Endometrial microvascular endothelial cells (primary cell): Measurements from ENCODE around the gene PGF. TPM values are rescaled to one million over a fixed set of nuclear protein-coding genes. Genes with fewer than 3 reads are reported as not detected.

Experiments
- in situ Hi-C: cut with HindIII; loops from 2 replicates; pipeline ENCODE4 v1.10.0; 2017; ENCODE audit warnings: low sequenced_read_pairs, low pct_unique_long_range_greater_than_20kb; ENCODE audit errors: inconsistent ontology term
- total RNA-seq: library from RNA; depleted of rRNA; stranded (reverse); fragments of >200 nt; gene quantifications from one replicate; pipeline ENCODE4 v1.2.3, GENCODE V29; 2015; ENCODE audit errors: inconsistent ontology term

Gene PGF
- total RNA-seq, 1 donor from 2014 or later: 80.7 TPM

GRCh38 chr14:74912111-74912510, 43.3 kb downstream of the PGF start:
- in situ Hi-C loops: no loop called here

GRCh38 chr14:74911704-74912103, 43.7 kb downstream of the PGF start:
- in situ Hi-C loops: no loop called here

- in situ Hi-C loops: no loop called here
Observed at GRCh38 chr14:74911221-74911620, 44.2 kb downstream of the PGF start.

- in situ Hi-C loops: no loop called here
Observed at GRCh38 chr14:74910556-74910955, 44.8 kb downstream of the PGF start.

- in situ Hi-C loops: no loop called here
Observed at GRCh38 chr14:74909911-74910310, 45.5 kb downstream of the PGF start.

- in situ Hi-C loops: no loop called here
Observed at GRCh38 chr14:74909501-74909900, 45.9 kb downstream of the PGF start.

GRCh38 chr14:74908861-74909341, 46.5 kb downstream of the PGF start:
- in situ Hi-C loops: no loop called here

- in situ Hi-C loops: no loop called here
Observed at GRCh38 chr14:74907744-74908143, 47.7 kb downstream of the PGF start.

GRCh38 chr14:74906925-74907521, 48.4 kb downstream of the PGF start:
- in situ Hi-C loops: no loop called here

- in situ Hi-C loops: no loop called here
Observed at GRCh38 chr14:74905595-74906142, 49.7 kb downstream of the PGF start.

- in situ Hi-C loops: no loop called here
Observed at GRCh38 chr14:74904635-74905503, 50.5 kb downstream of the PGF start.

- in situ Hi-C loops: no loop called here
Observed at GRCh38 chr14:74902941-74903705, 52.3 kb downstream of the PGF start.

GRCh38 chr14:74898694-74899093, 56.7 kb downstream of the PGF start:
- in situ Hi-C loops: no loop called here

- in situ Hi-C loops: no loop called here
Observed at GRCh38 chr14:74898083-74898482, 57.3 kb downstream of the PGF start.

- in situ Hi-C loops: no loop called here
Observed at GRCh38 chr14:74897642-74898041, 57.8 kb downstream of the PGF start.

- in situ Hi-C loops: no loop called here
Observed at GRCh38 chr14:74896400-74896799, 59.0 kb downstream of the PGF start.

GRCh38 chr14:74893614-74894091, 61.7 kb downstream of the PGF start:
- in situ Hi-C loops: no loop called here

- in situ Hi-C loops: no loop called here
Observed at GRCh38 chr14:74892745-74893144, 62.7 kb downstream of the PGF start.

GRCh38 chr14:74891870-74892269, 63.5 kb downstream of the PGF start:
- in situ Hi-C loops: no loop called here
